Measurements from ENCODE around the gene CXCL11. TPM values are rescaled to one million over a fixed set of nuclear protein-coding genes. Genes with fewer than 3 reads are reported as not detected.

CXCL11 gene
- total and polyA plus RNA-seq, 10 of the 15 experiments (the other 5 are each of a cell fraction or from before 2014, with no cell fraction given) = 0.04 TPM; not detected in 9

GRCh38 chr4:76016393-76016792 lies 19.5 kb downstream of the CXCL11 start (continued):
- no peak for TF ChIP-seq REST (IDR thresholded peaks at IDR 0.05; ENCODE audit: low read depth, low read length)
- no peak for TF ChIP-seq CTCF (IDR thresholded peaks at IDR 0.05 in 2 of 3, conservative IDR thresholded peaks at IDR 0.05 in 1 of 3; ENCODE audit: control insufficient read depth in 2 of 3, extremely low read depth in 1 of 3, insufficient read depth in 1 of 3, low read depth in 3 of 3, low read length in 3 of 3)
- no peak for TF ChIP-seq SREBF1 (IDR thresholded peaks at IDR 0.05; ENCODE audit: low read length)
- TF ChIP-seq DPF2 (IDR thresholded peaks at IDR 0.05) = 0 out of 2 replicates have a peak, but pooled peaks have one; percentile 17
- TF ChIP-seq POU2F2 (IDR thresholded peaks at IDR 0.05; ENCODE audit: borderline replicate concordance, low read depth, low read length) = peak; percentile 58; the same call in 1 of the 3 replicates
- no peak for TF ChIP-seq GABPA (IDR thresholded peaks at IDR 0.05; ENCODE audit: low read depth)
- no peak for TF ChIP-seq ZNF274 (IDR thresholded peaks at IDR 0.05; ENCODE audit: insufficient read depth, insufficient read length)
- TF ChIP-seq RFX5 (IDR thresholded peaks at IDR 0.05; ENCODE audit: low read depth, low read length) = no peak
- no peak for TF ChIP-seq NR2C2 (IDR thresholded peaks at IDR 0.05; ENCODE audit: borderline replicate concordance, control insufficient read depth, insufficient read length, low read depth)
- TF ChIP-seq SMARCA5 (IDR thresholded peaks at IDR 0.05) = no peak
- TF ChIP-seq RAD21 (IDR thresholded peaks at IDR 0.05; ENCODE audit: insufficient read depth, low read depth, low read length) = no peak
- TF ChIP-seq USF2 (IDR thresholded peaks at IDR 0.05; ENCODE audit: borderline replicate concordance, low read depth, low read length) = no peak
- no peak for TF ChIP-seq POLR2AphosphoS2 (IDR thresholded peaks at IDR 0.05; ENCODE audit: low read depth, low read length)
- TF ChIP-seq HDAC6 (IDR thresholded peaks at IDR 0.05; ENCODE audit: unreplicated experiment) = no peak
- TF ChIP-seq CBX5 (IDR thresholded peaks at IDR 0.05; ENCODE audit: low read depth) = no peak
- TF ChIP-seq BACH1 (IDR thresholded peaks at IDR 0.05; ENCODE audit: borderline replicate concordance) = no peak
- peak; percentile 99 for TF ChIP-seq TCF3 (IDR thresholded peaks at IDR 0.05; ENCODE audit: borderline replicate concordance, insufficient read depth, low read depth, low read length)
- TF ChIP-seq CREB1 (IDR thresholded peaks at IDR 0.05; ENCODE audit: low read depth) = peak; percentile 82
- TF ChIP-seq EZH2 (IDR thresholded peaks at IDR 0.05; ENCODE audit: borderline replicate concordance, control insufficient read depth, low read depth, low read length) = no peak
- TF ChIP-seq CEBPB (IDR thresholded peaks at IDR 0.05; ENCODE audit: borderline replicate concordance in 1 of 2, low read depth in 2 of 2, low read length in 2 of 2) = no peak
- TF ChIP-seq CHD4 (IDR thresholded peaks at IDR 0.05) = no peak
- no peak for TF ChIP-seq NBN (IDR thresholded peaks at IDR 0.05)
- TF ChIP-seq RUNX3 (IDR thresholded peaks at IDR 0.05; ENCODE audit: low read length) = peak; percentile 86
- no peak for TF ChIP-seq SMC3 (IDR thresholded peaks at IDR 0.05; ENCODE audit: borderline replicate concordance, low read length)
- no peak for TF ChIP-seq ELK1 (IDR thresholded peaks at IDR 0.05; ENCODE audit: low read depth, low read length)
- TF ChIP-seq MAX (IDR thresholded peaks at IDR 0.05; ENCODE audit: low read depth, low read length) = no peak
